Left colon (tissue), 2 donors: Measurements from ENCODE around the gene SASH1. TPM values are rescaled to one million over a fixed set of nuclear protein-coding genes. Genes with fewer than 3 reads are reported as not detected.

ENCODE experiments used
- ATAC-seq: fragments of 200-7000 bp; cut with Tn5 transposase; one replicate; pipeline ENCODE4 v1.9.1; 2020; ENCODE audit warnings: mild to moderate bottlenecking, moderate library complexity
- DNase-seq, 2 donors: peaks; one replicate each; pipeline ENCODE4 v3.0.0-alpha.2; 2020
- intact Hi-C, 2 donors: fragments of 100-400 bp; cut with DNase I in 1 of 2; cut with micrococcal nuclease in 1 of 2; formaldehyde crosslinking; loops; one replicate each; pipeline versions ENCODE4 v1.11.2 to v1.14.0; 2022; cut with DNase I, micrococcal nuclease
- total RNA-seq, 2 donors: library from RNA; stranded (reverse); fragmentation: NEBNext Ultra II Directional; extraction: Animal tissue kit (Norgen Biotek cat#: 25700); gene quantifications; one replicate each; pipeline ENCODE4 v1.2.1, GENCODE V29; 2021
- donor health status: DM: no; HTN: no; CAD: no.
- donor health status: DM: yes; HTN: yes; CAD: no.

SASH1 gene
- total RNA-seq, 2 donors from 2014 or later = 19.6 to 24.4 TPM

GRCh38 chr6:148502773-148503135 is 160.1 kb downstream of the SASH1 start:
- DNase-seq (no peak), ATAC-seq (no peak)
- intact Hi-C loops = no loop called here

- intact Hi-C loops = no loop called here
- no peak for ATAC-seq
- no peak for DNase-seq
Observed at GRCh38 chr6:148503703-148504102, 161.1 kb downstream of the SASH1 start.

GRCh38 chr6:148507774-148508173 is 165.1 kb downstream of the SASH1 start:
- intact Hi-C loops = no loop called here
- DNase-seq (no peak), ATAC-seq (no peak)

- ATAC-seq (no peak), DNase-seq (no peak)
- intact Hi-C loops = no loop called here
Observed at GRCh38 chr6:148508401-148509041, 165.9 kb downstream of the SASH1 start.

- DNase-seq = no peak
- ATAC-seq = no peak
- intact Hi-C loops = no loop called here
Observed at GRCh38 chr6:148509119-148509799, 166.6 kb downstream of the SASH1 start.

GRCh38 chr6:148509800-148510581 is 167.4 kb downstream of the SASH1 start:
- intact Hi-C loops = no loop called here
- ATAC-seq = peak; percentile 25
- DNase-seq = peak; percentile 36 to 43

- ATAC-seq (no peak), DNase-seq (no peak)
- intact Hi-C loops = no loop called here
Observed at GRCh38 chr6:148513145-148514071, 170.8 kb downstream of the SASH1 start.

- ATAC-seq = no peak
- intact Hi-C loops = no loop called here
- DNase-seq = no peak
Observed at GRCh38 chr6:148514091-148514845, 171.6 kb downstream of the SASH1 start.

GRCh38 chr6:148516217-148516616 is 173.6 kb downstream of the SASH1 start:
- ATAC-seq (no peak), DNase-seq (no peak)
- intact Hi-C loops = no loop called here

GRCh38 chr6:148516617-148517016 is 174.0 kb downstream of the SASH1 start:
- intact Hi-C loops = no loop called here
- DNase-seq (no peak), ATAC-seq (no peak)

GRCh38 chr6:148517470-148517869 is 174.8 kb downstream of the SASH1 start:
- intact Hi-C loops = no loop called here
- ATAC-seq = no peak

GRCh38 chr6:148518511-148519156 is 176.0 kb downstream of the SASH1 start:
- intact Hi-C loops = no loop called here
- DNase-seq (peak in 1 of 2 donors; percentile 13), ATAC-seq (peak; percentile 89)

More at GRCh38 chr6:148517470-148517869, 174.8 kb downstream of the SASH1 start:
- no peak for DNase-seq

GRCh38 chr6:148520109-148520841 is 177.6 kb downstream of the SASH1 start:
- no peak for ATAC-seq
- peak in 1 of 2 donors; percentile 35 for DNase-seq
- intact Hi-C loops = no loop called here

GRCh38 chr6:148521158-148521557 is 178.5 kb downstream of the SASH1 start:
- DNase-seq (no peak), ATAC-seq (no peak)
- intact Hi-C loops = no loop called here

GRCh38 chr6:148521586-148521985 is 178.9 kb downstream of the SASH1 start:
- intact Hi-C loops = no loop called here
- no peak for ATAC-seq
- DNase-seq = no peak

GRCh38 chr6:148523048-148523447 is 180.4 kb downstream of the SASH1 start:
- DNase-seq (no peak), ATAC-seq (no peak)
- intact Hi-C loops = no loop called here

- no peak for ATAC-seq
- no peak for DNase-seq
- intact Hi-C loops = no loop called here
Observed at GRCh38 chr6:148523551-148523950, 180.9 kb downstream of the SASH1 start.
